Activated CD4-positive, alpha-beta memory T cell treated with anti-CD3 and anti-CD28 coated beads for 36 hours (primary cell): ENCODE measurements around the gene SNAPC3. TPM values are rescaled to one million over a fixed set of nuclear protein-coding genes. Genes with fewer than 3 reads are reported as not detected.
"Not testable (repeated sequence)": the region's sequence is repeated elsewhere in the genome, so short reads cannot be mapped to it uniquely, and the experiment has no call there.

ENCODE experiments used
- CTCF ChIA-PET: fragments of 350-600 bp; sonication (Branson Sonifier 250); formaldehyde crosslinking; loops from one replicate; lab custom pipeline; 2021; ENCODE audit warnings: antibody characterized with exemption, inconsistent platforms; lab: Charles Lee
- POLR2A ChIA-PET: fragments of 350-600 bp; sonication (Branson Sonifier 250); formaldehyde crosslinking; loops from one replicate; lab custom pipeline; 2021; ENCODE audit warnings: antibody characterized with exemption; lab: Charles Lee
- DNase-seq: peaks from one replicate; pipeline ENCODE4 v3.0.0-alpha.2; 2020
- H3K27ac Mint-ChIP-seq: one replicate; pipeline ENCODE4 v1.8.0; 2021; ENCODE audit warnings: mixed read lengths
- H3K27me3 Mint-ChIP-seq: one replicate; pipeline ENCODE4 v1.8.0; 2021; ENCODE audit warnings: mixed read lengths
- H3K36me3 Mint-ChIP-seq: one replicate; pipeline ENCODE4 v1.8.0; 2021; ENCODE audit warnings: mixed read lengths
- H3K4me1 Mint-ChIP-seq: one replicate; pipeline ENCODE4 v1.8.0; 2021; ENCODE audit warnings: low read depth, mixed read lengths
- H3K4me3 Mint-ChIP-seq: one replicate; pipeline ENCODE4 v1.8.0; 2021; ENCODE audit warnings: mild to moderate bottlenecking, mixed read lengths
- H3K9me3 Mint-ChIP-seq: one replicate; pipeline ENCODE4 v1.8.0; 2021; ENCODE audit warnings: mixed read lengths
- intact Hi-C: fragments of 100-400 bp; cut with micrococcal nuclease; formaldehyde crosslinking; loops from one replicate; pipeline ENCODE4 v1.15.1; 2023
- total RNA-seq, 2 experiments: library from RNA; stranded (reverse); gene quantifications; one replicate each; pipeline ENCODE4 v1.2.3, GENCODE V29; 2021

SNAPC3 gene
- total RNA-seq, result 10 to 100 TPM; 31.2 to 35.1 TPM

DNA sequence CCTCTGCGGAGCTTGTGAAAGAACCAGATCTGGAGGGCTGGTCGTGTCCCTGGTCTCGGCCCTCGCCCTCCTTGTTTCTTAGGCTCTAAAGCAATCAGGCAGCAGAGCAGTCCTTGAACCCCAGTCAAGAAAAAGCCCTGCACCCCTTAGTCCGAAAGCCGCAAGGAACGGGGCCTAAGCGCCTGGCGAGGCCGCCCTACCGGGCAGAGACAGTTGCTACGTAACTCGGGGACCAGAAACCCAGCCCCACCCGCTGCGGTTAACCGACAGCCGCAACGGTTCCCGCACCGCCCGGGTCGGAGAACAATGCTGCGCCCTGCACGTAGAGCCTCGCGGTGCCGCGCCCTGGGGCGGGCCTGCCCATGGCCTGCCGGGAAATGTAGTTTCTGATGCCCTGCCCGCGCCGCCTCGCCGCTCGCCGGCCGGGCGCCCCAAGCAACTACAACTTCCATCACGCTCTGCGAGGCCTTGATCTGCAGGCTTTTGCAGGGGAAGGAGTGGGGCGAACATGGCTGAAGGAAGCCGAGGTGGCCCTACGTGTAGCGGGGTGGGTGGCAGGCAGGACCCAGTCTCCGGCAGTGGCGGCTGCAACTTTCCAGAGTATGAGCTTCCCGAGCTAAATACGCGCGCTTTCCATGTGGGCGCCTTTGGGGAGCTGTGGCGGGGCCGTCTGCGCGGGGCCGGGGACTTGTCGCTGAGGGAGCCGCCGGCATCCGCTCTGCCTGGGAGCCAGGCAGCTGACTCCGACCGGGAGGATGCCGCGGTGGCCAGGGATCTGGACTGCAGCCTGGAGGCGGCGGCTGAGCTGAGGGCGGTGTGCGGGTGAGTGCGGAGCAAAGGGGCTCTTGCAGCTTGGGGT lies at the start of gene SNAPC3:
TSS of gene SNAPC3 (plus strand) at position 505 of the 859 bp plus-strand sequence. CDS start at position 509, 4 bp downstream.
- Mint-ChIP-seq H3K27ac (peak within 1 kb of the TSS; percentile 81), H3K9me3 (no peaks in the 10 kb centered on the region), H3K4me1 (peaks cover 29% of the 10 kb centered on the region), H3K27me3 (no peaks in the 10 kb centered on the region), H3K4me3 (peak within 1 kb of the TSS; percentile 90), H3K36me3 (peaks cover 17% of the 10 kb centered on the region)
- intact Hi-C loops, result loop anchor here (1.0 to 10.0 kb wide), 11 partner anchors 68 to 212 kb away; partner anchors contain the start of gene TTC39B
- peak; percentile 96 for DNase-seq
- CTCF ChIA-PET, result interaction anchor here (0.6 to 1.9 kb wide), 8 partner anchors 21 to 191 kb away, joined by 3 to 10 read pairs (median 4); partner anchors contain the start of gene CCDC171
- POLR2A ChIA-PET, result interaction anchor here (0.5 to 1.6 kb wide), 7 partner anchors 52 to 212 kb away, joined by 3 to 11 read pairs (median 4); partner anchors contain the start of genes PSIP1 and TTC39B

DNA sequence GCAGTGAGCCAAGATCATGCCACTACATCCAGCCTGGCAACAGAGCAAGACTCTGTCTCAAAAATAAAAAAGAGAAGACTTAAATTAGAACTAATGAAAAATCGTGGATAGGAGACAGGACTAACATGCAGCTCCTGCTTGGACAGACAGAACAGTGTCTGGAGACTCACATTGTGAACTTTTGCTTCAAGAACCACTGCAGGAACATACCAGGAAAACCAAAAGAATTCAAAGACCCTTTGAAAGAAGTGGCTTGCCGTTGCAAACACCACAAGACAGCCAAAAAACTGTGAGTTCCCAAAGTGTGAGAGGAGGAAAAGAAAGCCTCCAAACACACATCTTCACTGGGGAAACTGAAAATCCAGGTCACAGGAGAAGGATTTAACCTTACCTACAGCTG lies 48.8 kb upstream of the SNAPC3 start:
- H3K27me3 Mint-ChIP-seq, result peaks cover 2% of the 10 kb centered on the region
- H3K27ac Mint-ChIP-seq, result no peak overlapping the region

DNA sequence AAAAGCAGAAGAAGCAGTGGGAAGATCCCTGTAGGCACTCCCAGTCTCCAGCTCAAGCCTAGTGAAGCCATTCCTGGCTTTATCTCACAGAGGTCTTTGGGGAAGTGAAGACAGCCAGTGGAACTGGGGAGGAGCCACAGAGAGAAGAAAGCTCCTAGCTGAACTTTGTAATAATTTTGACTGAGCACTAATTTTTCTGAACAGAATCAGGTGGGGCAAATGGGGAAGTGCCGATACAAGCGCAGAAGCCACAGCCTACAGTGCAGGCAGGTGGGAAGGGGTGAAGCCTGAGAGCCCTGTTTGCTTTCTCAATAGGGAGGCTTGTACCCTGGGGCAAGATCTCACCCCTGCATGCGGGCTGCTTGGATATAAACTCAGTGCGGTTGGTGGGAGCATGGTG lies 48.4 kb upstream of the SNAPC3 start:
- intact Hi-C loops, result no loop called here
- CTCF ChIA-PET, result no interaction called here
- Mint-ChIP-seq H3K27me3 (peaks cover 3% of the 10 kb centered on the region), H3K9me3 (peaks cover 7% of the 10 kb centered on the region), H3K4me3 (no peak overlapping the region), H3K27ac (no peak overlapping the region), H3K4me1 (no peaks in the 10 kb centered on the region), H3K36me3 (no peaks in the 10 kb centered on the region)
- POLR2A ChIA-PET, result no interaction called here
- DNase-seq, result no peak

More for the DNA sequence above, 48.8 kb upstream of the SNAPC3 start:
- no peak overlapping the region for H3K4me3 Mint-ChIP-seq
- H3K4me1 Mint-ChIP-seq, result no peaks in the 10 kb centered on the region
- H3K36me3 Mint-ChIP-seq, result no peaks in the 10 kb centered on the region
- peaks cover 7% of the 10 kb centered on the region for H3K9me3 Mint-ChIP-seq
- CTCF ChIA-PET, result no interaction called here
- no peak for DNase-seq
- intact Hi-C loops, result no loop called here
- POLR2A ChIA-PET, result no interaction called here

DNA sequence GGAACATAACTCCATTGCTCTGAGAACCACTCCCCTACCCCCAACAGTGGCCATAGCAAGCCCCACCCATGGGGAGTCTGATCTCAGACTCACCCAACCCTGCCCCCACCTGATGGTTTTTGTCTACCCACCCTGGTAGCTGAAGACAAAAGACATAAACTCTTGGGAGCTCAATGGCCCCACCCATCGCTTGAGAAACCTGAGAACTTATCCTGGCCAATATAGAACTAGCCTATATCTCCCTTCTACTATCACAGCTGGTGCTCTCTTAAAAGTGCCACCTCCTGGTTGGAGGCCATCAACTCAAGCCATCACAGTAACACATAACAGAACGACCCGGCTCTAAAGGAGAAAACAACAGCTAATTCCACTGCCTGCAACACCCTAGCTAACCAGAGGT lies 47.9 kb upstream of the SNAPC3 start:
- Mint-ChIP-seq H3K36me3 (no peaks in the 10 kb centered on the region), H3K4me1 (no peaks in the 10 kb centered on the region), H3K27me3 (peaks cover 4% of the 10 kb centered on the region), H3K9me3 (peaks cover 7% of the 10 kb centered on the region), H3K4me3 (no peak overlapping the region), H3K27ac (no peak overlapping the region)
- intact Hi-C loops, result no loop called here
- no peak for DNase-seq
- ChIA-PET POLR2A (no interaction called here), CTCF (no interaction called here)

DNA sequence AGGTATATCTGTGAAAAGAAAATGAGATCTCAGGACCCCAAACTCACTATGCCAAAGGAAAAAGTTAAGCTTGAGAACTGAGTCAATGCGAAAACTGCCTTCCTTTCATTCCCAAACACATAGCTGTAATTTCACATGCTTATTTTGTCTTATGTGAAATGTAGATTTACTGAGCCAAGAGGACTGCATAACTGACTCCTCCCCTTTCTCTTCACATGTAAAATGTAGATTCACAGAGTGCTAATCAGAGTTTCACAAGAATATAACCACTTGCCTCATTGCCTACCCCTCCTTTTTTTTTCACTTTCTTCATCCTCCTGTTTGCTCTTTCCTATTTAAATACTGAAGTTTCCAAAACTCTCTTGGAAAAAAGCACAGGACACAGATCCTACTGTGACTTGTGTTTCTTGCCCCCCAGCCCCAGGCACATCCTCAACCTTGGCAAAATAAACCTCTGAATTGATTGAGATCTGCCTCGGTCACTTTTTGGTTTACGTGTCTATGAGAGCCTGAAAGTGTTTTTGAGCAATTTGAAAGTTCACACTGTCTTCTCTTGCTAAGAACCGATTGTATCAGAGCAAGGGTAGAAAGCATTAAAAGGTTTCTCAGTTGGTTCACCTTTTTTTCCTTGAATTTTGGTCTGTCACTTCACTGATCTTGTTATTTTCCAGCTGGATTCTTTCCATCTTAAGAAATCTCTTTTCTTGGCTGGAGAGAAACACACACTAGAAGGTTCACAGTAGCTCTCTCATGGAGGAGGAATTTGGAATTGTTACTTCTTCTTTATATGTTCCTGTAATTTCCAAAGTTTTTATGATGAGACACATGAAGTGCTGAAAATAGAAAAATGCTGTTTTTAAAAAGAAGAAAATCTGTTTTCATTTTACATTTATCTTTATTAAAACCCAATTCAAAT lies 44.8 kb upstream of the SNAPC3 start:
- ChIA-PET CTCF (interaction anchor here (1.0 kb wide), 1 partner anchor 21 kb away, joined by 3 read pairs; no protein-coding TSS in a partner anchor), POLR2A (no interaction called here)
- H3K27me3 Mint-ChIP-seq, result peaks cover 8% of the 10 kb centered on the region

DNA sequence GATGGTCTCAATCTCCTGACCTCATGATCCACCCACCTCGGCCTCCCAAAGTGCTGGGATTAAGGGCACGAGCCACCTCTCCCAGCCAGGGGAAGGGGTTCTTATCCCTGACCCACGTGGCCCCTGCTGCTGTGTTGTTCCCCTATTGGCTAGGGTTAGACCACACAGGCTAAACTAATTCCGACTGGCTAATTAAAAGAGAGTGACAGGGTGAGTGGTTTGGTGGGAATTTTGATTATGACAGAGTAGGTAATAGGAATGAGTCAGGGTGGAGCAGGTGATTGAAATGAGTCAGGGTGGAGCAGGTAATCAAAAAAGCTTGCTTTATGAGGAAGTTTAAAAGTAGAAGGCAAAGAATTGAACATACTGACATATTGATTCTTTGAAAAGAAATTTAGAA lies 43.4 kb upstream of the SNAPC3 start:
- CTCF ChIA-PET, H3K9me3 Mint-ChIP-seq, H3K27me3 Mint-ChIP-seq, DNase-seq, POLR2A ChIA-PET, H3K27ac Mint-ChIP-seq, H3K36me3 Mint-ChIP-seq, intact Hi-C loops, H3K4me1 Mint-ChIP-seq, H3K4me3 Mint-ChIP-seq: not testable (repeated sequence)

More for the DNA sequence above, 44.8 kb upstream of the SNAPC3 start:
- no peak for DNase-seq
- Mint-ChIP-seq H3K36me3 (no peaks in the 10 kb centered on the region), H3K4me1 (no peaks in the 10 kb centered on the region), H3K4me3 (no peak overlapping the region), H3K27ac (no peak overlapping the region), H3K9me3 (peaks cover 7% of the 10 kb centered on the region)
- intact Hi-C loops, result no loop called here

DNA sequence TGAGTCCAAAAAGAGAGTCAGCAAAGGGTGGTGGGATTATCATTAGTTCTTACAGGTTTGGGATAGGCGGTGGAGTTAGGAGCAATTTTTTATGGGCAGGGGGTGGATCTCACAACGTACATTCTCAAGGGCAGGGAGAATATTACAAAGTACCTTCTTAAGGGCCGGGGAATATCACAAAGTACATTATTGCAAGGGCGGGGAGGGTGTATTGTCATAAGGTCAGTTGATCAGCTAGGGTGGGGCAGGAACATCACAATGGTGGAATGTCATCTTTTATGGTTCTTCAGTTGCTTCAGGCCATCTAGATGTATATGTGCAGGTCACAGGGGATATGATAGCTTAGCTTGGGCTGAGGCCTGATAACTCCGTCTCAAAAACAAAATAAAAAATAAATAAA lies 42.8 kb upstream of the SNAPC3 start:
- intact Hi-C loops, H3K4me3 Mint-ChIP-seq, DNase-seq, H3K36me3 Mint-ChIP-seq, H3K27me3 Mint-ChIP-seq, POLR2A ChIA-PET, H3K27ac Mint-ChIP-seq, H3K4me1 Mint-ChIP-seq, H3K9me3 Mint-ChIP-seq, CTCF ChIA-PET: not testable (repeated sequence)

DNA sequence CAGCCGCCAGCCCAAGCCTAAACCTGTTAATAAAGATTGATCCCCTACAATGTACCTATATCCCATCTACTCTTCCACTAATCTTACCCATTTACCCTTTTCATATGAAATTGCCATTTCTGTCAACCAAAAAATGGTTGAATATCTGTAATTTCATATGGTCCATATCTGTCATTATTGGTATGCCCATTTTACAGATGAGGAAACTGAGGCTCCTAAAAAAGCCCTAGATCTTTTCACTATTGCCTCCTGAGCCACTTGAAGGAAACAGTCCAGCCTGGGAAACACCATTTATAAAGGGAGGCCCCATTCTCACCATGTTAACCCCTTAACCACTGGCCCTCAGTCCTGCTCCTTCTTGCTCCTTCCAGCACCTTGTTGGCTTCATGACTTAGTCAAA lies 41.2 kb upstream of the SNAPC3 start:
- intact Hi-C loops, result no loop called here
- ChIA-PET CTCF (no interaction called here), POLR2A (no interaction called here)
- no peak overlapping the region for H3K27ac Mint-ChIP-seq
- H3K36me3 Mint-ChIP-seq, result no peaks in the 10 kb centered on the region
- no peak overlapping the region for H3K4me3 Mint-ChIP-seq
- DNase-seq, result no peak
- H3K9me3 Mint-ChIP-seq, result no peaks in the 10 kb centered on the region
- peaks cover 6% of the 10 kb centered on the region for H3K27me3 Mint-ChIP-seq
- no peaks in the 10 kb centered on the region for H3K4me1 Mint-ChIP-seq

DNA sequence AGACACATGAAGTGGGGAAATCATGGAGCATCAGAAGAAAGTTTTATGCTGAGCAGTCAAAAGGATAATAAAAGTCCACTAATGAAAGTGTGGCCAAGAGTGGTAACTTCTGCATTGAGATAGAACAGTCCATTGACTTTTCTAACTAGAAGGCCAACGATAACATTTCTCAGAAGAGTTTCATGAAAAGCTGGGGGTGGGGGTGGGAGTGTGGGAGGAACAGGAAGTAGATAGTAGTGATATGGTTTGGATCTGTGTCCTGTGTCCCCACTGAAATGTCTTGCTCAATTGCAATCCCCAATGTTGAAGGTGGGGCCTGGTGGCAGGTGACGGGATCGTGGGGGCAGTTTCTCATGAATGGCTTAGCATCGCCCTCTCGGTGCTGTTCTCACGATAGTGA lies 36.2 kb upstream of the SNAPC3 start:
- POLR2A ChIA-PET, result no interaction called here
- intact Hi-C loops, result no loop called here
- Mint-ChIP-seq H3K4me1 (no peaks in the 10 kb centered on the region), H3K36me3 (no peaks in the 10 kb centered on the region), H3K9me3 (no peaks in the 10 kb centered on the region), H3K4me3 (no peak overlapping the region), H3K27me3 (peaks cover 3% of the 10 kb centered on the region), H3K27ac (no peak overlapping the region)
- DNase-seq, result no peak
- CTCF ChIA-PET, result no interaction called here

DNA sequence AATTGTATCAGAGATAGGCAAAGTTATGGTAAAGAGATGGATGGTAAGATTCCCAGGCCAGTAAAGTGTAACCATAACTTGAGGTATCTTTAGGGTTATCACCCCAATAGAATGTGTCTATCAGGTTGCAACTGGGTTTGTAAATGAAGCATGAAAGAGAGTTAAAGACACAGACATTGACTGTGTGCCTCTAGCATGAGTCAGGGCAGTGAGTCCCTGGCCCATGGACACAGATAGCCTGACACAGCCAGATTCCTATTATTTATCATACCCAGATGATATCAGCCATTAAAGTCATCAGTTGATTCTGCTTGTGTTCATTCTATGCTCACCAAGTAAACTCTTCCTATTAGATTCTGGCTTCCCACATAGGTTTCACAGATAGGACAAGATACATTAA lies 33.5 kb upstream of the SNAPC3 start:
- Mint-ChIP-seq H3K27ac (no peak overlapping the region), H3K4me1 (no peaks in the 10 kb centered on the region), H3K27me3 (no peaks in the 10 kb centered on the region), H3K4me3 (no peak overlapping the region), H3K9me3 (no peaks in the 10 kb centered on the region), H3K36me3 (no peaks in the 10 kb centered on the region)
- ChIA-PET CTCF (no interaction called here), POLR2A (interaction anchor here (0.6 kb wide), 1 partner anchor 223 kb away, joined by 3 read pairs; no protein-coding TSS in a partner anchor)
- DNase-seq, result no peak
- intact Hi-C loops, result no loop called here

DNA sequence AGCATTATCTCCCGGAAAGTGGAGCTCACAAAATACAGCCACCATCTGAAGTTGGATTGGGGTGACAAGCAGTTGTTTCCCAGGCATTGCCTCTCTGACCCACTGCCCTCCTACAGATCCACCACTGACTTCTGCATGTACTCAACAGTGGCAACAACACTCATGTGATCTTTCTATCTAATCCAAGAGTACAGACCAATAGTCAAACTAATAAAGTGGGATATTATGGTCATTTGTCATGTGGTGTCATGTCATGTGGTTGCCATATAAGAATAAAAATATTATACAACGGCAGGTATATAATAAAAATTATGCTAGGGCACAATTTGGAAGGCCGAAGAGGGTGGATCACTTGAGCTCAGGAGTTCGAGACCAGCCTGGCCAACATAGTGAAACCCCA lies 33.0 kb upstream of the SNAPC3 start:
- H3K36me3 Mint-ChIP-seq, result no peaks in the 10 kb centered on the region
- H3K4me1 Mint-ChIP-seq, result no peaks in the 10 kb centered on the region
- ChIA-PET POLR2A (no interaction called here), CTCF (no interaction called here)
- no peak overlapping the region for H3K27ac Mint-ChIP-seq
- no peak overlapping the region for H3K4me3 Mint-ChIP-seq
- intact Hi-C loops, result no loop called here
- H3K9me3 Mint-ChIP-seq, result no peaks in the 10 kb centered on the region
- no peak for DNase-seq
- no peaks in the 10 kb centered on the region for H3K27me3 Mint-ChIP-seq

DNA sequence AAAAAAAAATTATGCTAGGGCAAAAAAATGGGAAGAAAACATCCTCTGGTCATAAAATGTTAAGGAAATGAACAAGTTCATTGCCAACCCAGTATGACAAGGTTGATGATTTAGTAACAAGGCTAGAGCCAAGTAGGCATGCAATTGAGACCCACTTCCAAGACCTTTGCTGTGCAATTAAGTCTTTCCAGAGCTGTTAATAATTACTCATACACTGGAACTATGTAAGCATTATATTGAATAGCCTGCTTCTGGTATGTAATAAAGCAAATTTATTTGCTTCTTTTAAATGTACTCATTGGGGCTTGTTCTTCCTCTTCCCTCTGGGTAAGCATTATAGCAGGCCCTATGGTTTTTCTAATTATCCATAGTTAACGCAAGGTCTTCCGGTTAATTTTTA lies 32.5 kb upstream of the SNAPC3 start:
- DNase-seq, result no peak
- no peaks in the 10 kb centered on the region for H3K36me3 Mint-ChIP-seq
- POLR2A ChIA-PET, result no interaction called here
- H3K9me3 Mint-ChIP-seq, result no peaks in the 10 kb centered on the region
- H3K27ac Mint-ChIP-seq, result no peak overlapping the region
- H3K27me3 Mint-ChIP-seq, result no peaks in the 10 kb centered on the region
- CTCF ChIA-PET, result no interaction called here
- no peaks in the 10 kb centered on the region for H3K4me1 Mint-ChIP-seq
- intact Hi-C loops, result no loop called here
- H3K4me3 Mint-ChIP-seq, result no peak overlapping the region
